Dendritic cell treated with granulocyte-macrophage colony-stimulating factor and Interleukin-4, amounts not matched to agents 40 ng/mL and 50 ng/mL, for 4 days (primary cell): ENCODE measurements around the gene KCND3.

Experiments used
- H3K27ac Mint-ChIP-seq: one replicate; pipeline ENCODE4 v1.8.0; 2022; ENCODE audit warnings: mild to moderate bottlenecking, mixed read lengths
- H3K27me3 Mint-ChIP-seq: one replicate; pipeline ENCODE4 v1.8.0; 2022; ENCODE audit warnings: mild to moderate bottlenecking, mixed read lengths
- H3K36me3 Mint-ChIP-seq: one replicate; pipeline ENCODE4 v1.8.0; 2022; ENCODE audit warnings: low read depth, mixed read lengths
- H3K4me1 Mint-ChIP-seq: one replicate; pipeline ENCODE4 v1.8.0; 2022; ENCODE audit warnings: low read depth, mixed read lengths
- H3K4me3 Mint-ChIP-seq: one replicate; pipeline ENCODE4 v1.8.0; 2022; ENCODE audit warnings: mild to moderate bottlenecking, moderate library complexity, mixed read lengths
- H3K9me3 Mint-ChIP-seq: one replicate; pipeline ENCODE4 v1.8.0; 2022; ENCODE audit warnings: mixed read lengths
- intact Hi-C: fragments of 100-400 bp; cut with micrococcal nuclease; formaldehyde crosslinking; loops from one replicate; pipeline ENCODE4 v1.15.0; 2022

Gene KCND3

DNA sequence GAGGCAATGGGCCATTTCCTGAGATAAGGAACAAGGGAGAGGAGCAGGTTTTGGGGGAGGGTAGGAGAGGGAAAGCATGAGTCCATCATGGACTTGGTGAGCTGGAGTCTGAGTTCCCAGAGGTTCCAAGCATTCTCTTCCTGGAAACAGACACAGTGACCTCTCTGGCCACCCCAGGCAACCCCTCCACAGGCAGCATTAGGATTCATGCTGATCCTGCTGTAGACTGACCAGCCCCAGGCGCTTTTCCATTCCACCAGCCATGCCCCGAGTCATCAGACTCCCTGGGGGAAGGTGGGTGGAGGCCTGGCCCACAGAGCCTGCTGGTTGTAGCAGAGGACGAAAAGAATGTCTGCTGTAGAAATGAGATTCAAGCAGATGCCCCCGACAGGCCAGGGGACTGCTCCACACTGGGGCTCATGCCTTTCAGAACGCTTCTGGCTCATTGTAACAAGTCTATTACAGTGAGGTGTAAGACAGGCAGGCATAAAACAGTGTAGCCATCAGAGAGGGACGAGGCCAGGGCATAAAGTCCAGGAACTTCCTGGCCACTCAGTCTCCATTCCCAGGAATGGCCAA lies 52.2 kb downstream of the KCND3 start:
- H3K36me3 Mint-ChIP-seq: no peaks in the 10 kb centered on the region
- H3K4me3 Mint-ChIP-seq: no peak overlapping the region
- no peak overlapping the region for H3K27ac Mint-ChIP-seq
- no peaks in the 10 kb centered on the region for H3K9me3 Mint-ChIP-seq
- intact Hi-C loops: no loop called here
- H3K27me3 Mint-ChIP-seq: no peaks in the 10 kb centered on the region
- H3K4me1 Mint-ChIP-seq: no peaks in the 10 kb centered on the region

DNA sequence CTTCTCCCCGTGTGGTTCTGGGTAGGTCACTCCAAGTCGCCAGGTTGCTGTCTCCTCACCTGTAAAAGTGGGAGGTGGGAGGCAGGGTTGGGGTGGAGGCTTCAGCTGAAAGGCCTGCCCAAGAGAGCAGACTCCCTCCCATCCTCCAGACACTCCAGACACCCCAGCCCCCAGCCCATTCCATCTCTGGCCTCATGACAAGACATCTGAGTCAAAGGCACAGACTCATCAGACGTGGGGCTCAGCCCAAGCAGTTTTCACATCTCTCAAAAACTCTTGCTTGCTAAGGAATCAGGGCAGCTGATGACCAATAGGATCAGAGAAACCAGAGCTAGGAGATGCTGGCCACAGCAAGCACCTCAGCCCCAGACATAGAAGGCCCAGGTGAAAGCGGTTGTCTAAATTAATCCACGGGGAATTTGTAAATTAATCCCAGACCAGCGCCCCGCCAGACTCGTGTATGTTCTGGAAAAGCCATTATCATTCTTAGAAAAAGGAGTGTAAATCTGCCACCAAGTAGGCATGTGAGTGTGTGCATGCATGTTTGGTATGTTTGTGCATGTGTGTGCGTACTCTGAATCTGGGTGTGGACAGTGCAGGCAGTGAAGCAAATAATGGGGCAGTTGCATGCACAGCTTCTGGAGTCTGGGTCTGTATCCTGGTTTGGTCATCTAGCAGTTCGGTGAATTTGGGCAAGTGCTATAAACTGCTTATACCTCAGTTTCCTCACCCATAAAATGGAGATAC lies 55.2 kb downstream of the KCND3 start:
- H3K36me3 Mint-ChIP-seq: no peaks in the 10 kb centered on the region
- no peak overlapping the region for H3K27ac Mint-ChIP-seq
- no peaks in the 10 kb centered on the region for H3K4me1 Mint-ChIP-seq
- no peaks in the 10 kb centered on the region for H3K27me3 Mint-ChIP-seq
- intact Hi-C loops: no loop called here
- no peak overlapping the region for H3K4me3 Mint-ChIP-seq
- no peaks in the 10 kb centered on the region for H3K9me3 Mint-ChIP-seq

DNA sequence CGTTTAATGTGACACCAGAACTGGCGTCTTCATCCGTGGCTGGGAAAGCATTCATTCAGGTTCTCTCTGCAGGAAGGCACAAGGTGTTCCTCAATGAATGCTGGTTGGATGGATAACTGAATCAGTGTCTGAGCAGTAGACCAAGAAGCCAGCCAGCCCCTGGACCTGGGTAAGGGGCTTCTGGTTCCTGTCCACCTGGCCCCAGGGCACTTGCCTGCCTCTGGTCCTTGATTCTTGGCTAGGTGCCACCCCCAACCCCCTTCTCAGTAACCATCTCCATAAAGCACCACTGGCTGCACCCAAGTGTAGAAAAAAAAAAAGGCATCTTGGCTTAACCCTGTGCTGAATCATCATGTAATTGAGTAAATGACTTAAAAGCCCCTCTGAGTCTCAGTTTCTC lies 59.1 kb downstream of the KCND3 start:
- H3K4me3 Mint-ChIP-seq: no peak overlapping the region
- no peaks in the 10 kb centered on the region for H3K4me1 Mint-ChIP-seq
- H3K27ac Mint-ChIP-seq: no peak overlapping the region
- no peaks in the 10 kb centered on the region for H3K36me3 Mint-ChIP-seq
- intact Hi-C loops: no loop called here
- H3K9me3 Mint-ChIP-seq: no peaks in the 10 kb centered on the region
- no peaks in the 10 kb centered on the region for H3K27me3 Mint-ChIP-seq

DNA sequence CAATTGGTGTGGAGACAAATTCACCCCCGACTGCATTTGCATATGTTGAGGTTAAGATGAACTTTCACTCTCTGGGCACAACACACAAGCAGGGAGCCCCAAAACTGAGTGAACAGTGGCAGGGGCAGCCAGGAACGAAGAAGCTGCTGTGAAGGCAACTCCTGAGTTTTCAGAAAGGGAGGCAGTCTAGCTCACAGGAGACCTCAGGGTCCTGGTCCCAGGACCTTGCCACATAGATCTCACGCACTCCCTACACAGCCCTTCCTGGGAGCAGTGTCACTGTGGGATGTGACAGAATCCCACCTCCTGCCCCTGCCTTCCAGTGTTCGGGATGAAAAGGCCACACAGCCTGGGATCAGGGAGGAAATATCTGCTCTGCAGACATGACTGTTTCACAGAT lies 60.9 kb downstream of the KCND3 start:
- no peaks in the 10 kb centered on the region for H3K4me1 Mint-ChIP-seq
- no peak overlapping the region for H3K27ac Mint-ChIP-seq
- intact Hi-C loops: no loop called here
- no peaks in the 10 kb centered on the region for H3K9me3 Mint-ChIP-seq
- no peaks in the 10 kb centered on the region for H3K27me3 Mint-ChIP-seq
- no peak overlapping the region for H3K4me3 Mint-ChIP-seq
- no peaks in the 10 kb centered on the region for H3K36me3 Mint-ChIP-seq

DNA sequence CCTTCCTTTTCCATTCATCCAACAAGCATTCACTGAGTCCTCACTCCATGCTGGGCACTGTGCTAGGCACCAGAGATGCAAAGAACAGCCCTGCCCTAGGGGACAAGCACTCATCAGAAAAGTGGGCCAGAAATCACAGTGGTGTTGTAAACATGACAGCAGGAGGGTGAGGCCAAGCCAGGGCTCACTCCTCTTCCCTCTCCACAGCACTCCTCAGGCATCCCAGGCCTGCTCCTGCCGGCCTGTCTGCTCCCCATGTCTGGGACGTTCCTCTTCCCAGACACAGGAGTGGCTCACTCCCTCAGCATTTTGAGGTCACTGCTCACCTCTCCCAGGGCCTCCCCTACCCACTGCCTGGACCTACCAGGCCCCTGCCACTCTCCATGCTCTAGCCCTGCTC lies 61.8 kb downstream of the KCND3 start:
- H3K9me3 Mint-ChIP-seq: no peaks in the 10 kb centered on the region
- H3K4me3 Mint-ChIP-seq: no peak overlapping the region
- H3K27me3 Mint-ChIP-seq: no peaks in the 10 kb centered on the region
- H3K4me1 Mint-ChIP-seq: no peaks in the 10 kb centered on the region
- no peak overlapping the region for H3K27ac Mint-ChIP-seq
- intact Hi-C loops: no loop called here
- H3K36me3 Mint-ChIP-seq: no peaks in the 10 kb centered on the region

DNA sequence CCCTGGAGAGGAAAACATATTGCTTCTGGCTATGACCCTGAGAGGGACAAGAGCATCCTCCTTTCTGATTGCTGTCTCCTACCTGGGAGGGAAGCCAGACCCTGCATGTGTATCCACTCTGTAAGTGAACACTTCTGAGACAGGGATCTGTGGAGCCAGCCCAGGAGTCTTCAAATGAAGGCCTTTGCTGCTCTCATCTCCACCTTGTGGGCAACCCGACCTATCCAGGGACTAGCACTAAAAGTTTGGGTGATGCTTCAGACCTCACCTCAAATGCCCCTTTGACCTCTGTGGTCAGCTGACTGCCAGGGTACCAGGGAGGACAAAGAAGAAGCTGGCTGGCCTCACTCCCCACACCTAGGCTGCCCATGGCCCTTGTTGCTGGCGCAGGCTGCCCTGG lies 64.7 kb downstream of the KCND3 start:
- Mint-ChIP-seq H3K27me3 (peaks cover 5% of the 10 kb centered on the region), H3K4me1 (peaks cover 7% of the 10 kb centered on the region), H3K36me3 (no peaks in the 10 kb centered on the region), H3K4me3 (no peak overlapping the region), H3K9me3 (no peaks in the 10 kb centered on the region), H3K27ac (no peak overlapping the region)
- intact Hi-C loops: no loop called here

DNA sequence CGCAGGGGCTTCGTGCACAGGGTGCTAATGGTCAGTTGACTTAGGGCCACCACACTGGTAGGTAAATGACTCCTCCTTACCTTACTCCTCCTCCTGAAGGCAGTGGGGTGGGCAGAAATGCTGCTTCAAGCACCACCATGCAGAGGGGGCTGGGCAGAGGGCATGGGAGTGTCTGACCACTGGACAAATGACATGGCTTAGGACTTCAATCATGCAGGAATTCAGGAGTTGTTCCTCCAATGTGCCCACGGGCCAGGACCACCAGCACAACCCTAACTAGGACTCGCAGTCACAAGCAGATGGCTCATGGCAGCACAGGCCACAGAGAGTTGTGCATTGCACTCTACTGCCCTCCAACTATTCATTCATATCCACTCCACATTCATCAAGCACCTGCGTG lies 65.7 kb downstream of the KCND3 start:
- intact Hi-C loops: no loop called here
- Mint-ChIP-seq H3K27ac (no peak overlapping the region), H3K9me3 (no peaks in the 10 kb centered on the region), H3K36me3 (no peaks in the 10 kb centered on the region), H3K4me1 (peaks cover 7% of the 10 kb centered on the region), H3K4me3 (no peak overlapping the region), H3K27me3 (peaks cover 7% of the 10 kb centered on the region)

DNA sequence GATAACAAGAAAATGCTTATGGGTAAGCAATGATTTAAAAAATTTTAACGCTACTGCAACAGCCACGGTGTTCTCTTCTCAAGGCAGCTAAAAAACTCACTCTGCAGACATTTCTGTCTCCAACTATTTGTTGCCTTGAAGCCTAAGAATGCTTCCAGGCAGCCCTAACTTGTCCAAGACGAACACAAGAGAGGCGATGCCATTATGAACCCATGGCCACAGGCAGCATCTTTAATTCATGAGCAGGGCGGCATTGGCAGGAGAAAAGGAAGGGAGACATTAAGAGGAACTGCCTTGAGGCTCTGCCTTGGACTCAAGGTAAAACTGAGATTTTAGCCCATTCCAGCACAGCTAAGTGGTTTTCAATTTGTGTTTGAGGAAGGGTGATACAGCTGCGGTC lies 67.5 kb downstream of the KCND3 start:
- H3K36me3 Mint-ChIP-seq: no peaks in the 10 kb centered on the region

DNA sequence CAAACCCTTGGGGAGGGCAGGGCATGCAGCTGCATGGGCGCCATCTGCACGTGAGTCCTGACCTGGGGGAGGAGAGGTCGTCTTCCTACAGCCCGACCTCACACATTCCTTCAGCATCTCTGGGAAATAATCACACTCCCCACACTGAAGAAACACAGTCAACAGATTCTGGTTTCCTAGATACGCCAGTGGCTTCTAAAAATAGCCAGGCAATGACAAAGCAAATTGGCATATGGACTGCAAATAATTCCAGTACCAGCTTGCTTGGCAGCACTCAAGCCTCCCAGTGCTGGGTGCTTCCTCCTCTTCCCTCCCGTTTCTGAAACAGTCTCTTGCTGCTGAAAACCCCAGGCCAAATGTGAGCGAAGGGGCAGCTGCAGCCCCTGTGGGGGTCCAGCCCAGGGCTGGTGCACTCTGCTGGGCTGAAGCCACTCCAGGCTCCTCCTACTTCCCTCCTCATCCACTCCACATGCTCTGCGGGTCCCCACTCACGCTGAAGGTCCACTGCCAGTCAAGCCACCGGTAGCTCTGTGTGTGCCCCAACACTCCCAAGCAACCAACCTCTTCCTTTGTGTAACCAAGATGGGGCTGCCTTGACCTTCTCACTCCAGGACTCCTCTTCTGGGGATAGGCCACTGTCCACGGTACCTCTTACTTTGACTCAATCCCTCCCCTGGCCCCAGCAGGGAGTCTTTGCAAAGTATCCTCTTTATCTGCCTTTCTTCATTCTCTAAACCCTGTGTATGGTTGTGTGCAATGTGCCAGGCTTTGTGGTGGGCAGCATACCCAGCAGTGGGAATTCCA lies 69.0 kb downstream of the KCND3 start:
- intact Hi-C loops: no loop called here
- H3K36me3 Mint-ChIP-seq: no peaks in the 10 kb centered on the region
- no peak overlapping the region for H3K27ac Mint-ChIP-seq
- no peaks in the 10 kb centered on the region for H3K9me3 Mint-ChIP-seq
- H3K4me3 Mint-ChIP-seq: no peak overlapping the region
- H3K4me1 Mint-ChIP-seq: peaks cover 7% of the 10 kb centered on the region
- peaks cover 7% of the 10 kb centered on the region for H3K27me3 Mint-ChIP-seq

More for the DNA sequence above, 67.5 kb downstream of the KCND3 start:
- Mint-ChIP-seq H3K4me3 (no peak overlapping the region), H3K27ac (no peak overlapping the region), H3K4me1 (peaks cover 7% of the 10 kb centered on the region), H3K27me3 (peaks cover 7% of the 10 kb centered on the region), H3K9me3 (no peaks in the 10 kb centered on the region)
- intact Hi-C loops: no loop called here

DNA sequence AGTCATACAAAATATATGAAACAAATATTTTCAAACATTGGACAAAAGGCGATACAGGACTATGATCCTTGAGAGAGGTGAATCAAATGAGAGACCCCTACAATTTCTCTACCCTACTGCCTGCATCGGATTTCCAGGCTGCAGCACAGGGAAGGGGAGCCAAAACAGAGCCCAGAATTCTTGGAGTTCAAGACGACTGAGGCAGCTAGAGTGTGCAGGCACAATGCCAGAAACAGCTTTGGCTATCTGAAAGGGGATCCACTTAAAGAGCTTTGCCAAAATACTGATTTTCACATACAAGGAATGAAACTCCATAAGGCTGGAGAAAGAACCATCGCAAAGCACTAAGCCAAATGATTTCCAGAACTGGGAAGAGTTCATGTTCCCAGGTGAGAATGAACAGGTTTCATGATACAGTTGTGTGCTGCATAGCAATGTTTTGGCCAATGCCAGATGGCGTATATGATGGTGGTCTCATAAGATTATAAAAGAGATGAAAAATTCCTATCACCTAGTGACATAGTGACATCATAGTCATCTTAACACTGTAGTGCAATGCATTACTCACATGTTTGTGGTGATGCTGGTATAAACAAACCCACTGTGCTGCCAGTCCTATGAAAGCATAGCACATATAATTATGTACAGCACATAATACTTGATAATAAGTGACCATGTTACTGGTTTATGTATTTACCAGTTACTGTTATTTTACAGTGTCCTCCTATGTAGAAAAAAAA lies 77.5 kb downstream of the KCND3 start:
- Mint-ChIP-seq H3K4me1 (no peaks in the 10 kb centered on the region), H3K4me3 (no peak overlapping the region), H3K9me3 (no peaks in the 10 kb centered on the region), H3K27ac (no peak overlapping the region), H3K27me3 (peaks cover 6% of the 10 kb centered on the region), H3K36me3 (no peaks in the 10 kb centered on the region)
- intact Hi-C loops: no loop called here

DNA sequence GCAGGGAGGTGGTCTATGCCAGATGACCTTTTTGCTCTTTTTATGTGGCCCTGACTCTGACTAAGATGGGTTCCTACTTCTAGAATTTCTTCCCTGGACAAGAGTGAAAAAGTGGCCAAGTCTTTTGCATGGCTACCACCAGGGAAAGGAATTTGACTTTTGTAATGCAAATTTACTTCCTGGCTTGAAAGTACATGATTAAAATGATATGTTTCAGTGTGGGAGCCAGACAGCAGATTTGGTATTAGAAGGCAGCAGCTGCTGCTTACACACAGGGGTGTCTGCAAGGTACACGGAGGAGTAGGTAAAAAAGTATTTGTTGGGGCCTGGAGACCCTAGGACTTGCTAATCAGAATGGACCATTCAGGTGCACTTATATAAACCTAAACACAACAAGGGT lies 78.4 kb downstream of the KCND3 start:
- intact Hi-C loops: no loop called here
- H3K36me3 Mint-ChIP-seq: no peaks in the 10 kb centered on the region
- peaks cover 11% of the 10 kb centered on the region for H3K27me3 Mint-ChIP-seq
- H3K4me1 Mint-ChIP-seq: no peaks in the 10 kb centered on the region
- no peak overlapping the region for H3K4me3 Mint-ChIP-seq
- H3K9me3 Mint-ChIP-seq: no peaks in the 10 kb centered on the region
- no peak overlapping the region for H3K27ac Mint-ChIP-seq

DNA sequence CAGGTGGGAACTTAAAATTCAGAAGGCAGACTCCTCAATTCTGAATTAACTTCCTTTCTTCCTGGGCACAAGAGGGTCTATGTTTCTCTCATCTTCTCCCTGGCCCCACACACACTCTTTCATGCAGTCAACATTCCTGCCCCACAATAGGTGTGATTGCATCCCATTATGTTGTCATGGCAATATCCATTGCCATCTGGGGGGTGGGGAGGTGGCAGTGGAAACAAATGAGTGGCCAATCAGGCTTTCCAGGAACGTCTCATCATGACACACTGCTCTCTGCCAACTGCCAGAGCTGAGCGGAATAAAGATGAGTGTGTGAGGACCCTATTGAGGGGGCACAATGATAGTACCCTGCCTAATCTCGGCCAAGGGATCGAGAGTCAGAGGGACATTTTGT lies 80.4 kb downstream of the KCND3 start:
- peaks cover 8% of the 10 kb centered on the region for H3K27me3 Mint-ChIP-seq
- no peaks in the 10 kb centered on the region for H3K36me3 Mint-ChIP-seq
- intact Hi-C loops: no loop called here
- no peaks in the 10 kb centered on the region for H3K9me3 Mint-ChIP-seq
- H3K27ac Mint-ChIP-seq: no peak overlapping the region
- no peak overlapping the region for H3K4me3 Mint-ChIP-seq
- H3K4me1 Mint-ChIP-seq: no peaks in the 10 kb centered on the region

DNA sequence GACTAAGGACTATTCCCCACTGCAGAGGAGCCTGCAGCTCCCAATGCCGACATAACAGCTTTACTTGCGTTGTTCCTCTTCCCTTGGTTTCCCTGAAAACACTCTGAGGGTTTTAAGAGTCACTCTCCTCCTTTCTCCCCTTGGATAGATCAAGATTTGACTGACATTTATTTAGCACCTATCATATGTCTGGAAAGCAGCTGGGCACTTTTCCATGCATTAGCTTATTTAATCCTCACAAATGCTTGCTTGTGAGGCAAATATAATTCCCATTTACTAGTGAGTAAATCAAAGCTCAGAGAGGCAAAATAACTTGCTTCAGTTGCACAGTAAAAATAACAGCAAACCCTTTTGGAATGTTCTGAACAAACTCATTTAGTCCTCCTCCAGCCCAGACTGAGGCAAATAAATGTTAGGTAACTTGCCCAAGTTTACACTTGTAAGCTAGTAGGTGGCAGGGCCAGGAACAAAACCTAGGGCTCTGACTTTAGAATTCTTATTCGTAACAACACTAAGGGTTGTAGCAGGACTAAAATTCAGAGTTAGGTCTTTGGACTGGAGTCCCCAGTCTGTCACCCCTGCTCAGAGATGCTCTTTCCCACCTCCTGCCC lies 81.4 kb downstream of the KCND3 start:
- Mint-ChIP-seq H3K9me3 (no peaks in the 10 kb centered on the region), H3K27ac (no peak overlapping the region), H3K4me3 (no peak overlapping the region), H3K27me3 (peaks cover 6% of the 10 kb centered on the region), H3K36me3 (no peaks in the 10 kb centered on the region), H3K4me1 (no peaks in the 10 kb centered on the region)
- intact Hi-C loops: no loop called here

DNA sequence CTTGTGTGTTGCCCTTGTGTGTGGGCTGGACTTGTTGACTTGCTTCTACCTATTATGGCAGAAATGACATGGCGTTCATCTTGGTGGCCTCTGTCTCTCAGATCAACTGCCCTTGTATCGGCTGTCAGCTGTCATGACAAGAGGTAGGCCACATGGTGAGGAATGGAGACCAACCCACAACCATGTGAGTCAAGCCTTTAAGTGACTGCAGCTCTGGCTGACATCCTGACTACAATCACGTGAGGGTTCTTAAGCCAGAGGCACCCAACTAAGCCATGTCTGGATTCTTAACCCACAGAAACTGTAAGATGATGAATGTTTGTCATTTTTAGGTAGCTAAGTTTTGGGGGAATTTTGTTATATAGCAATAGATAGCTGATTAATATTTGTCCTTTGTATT lies 82.1 kb downstream of the KCND3 start:
- no peaks in the 10 kb centered on the region for H3K4me1 Mint-ChIP-seq
- no peaks in the 10 kb centered on the region for H3K36me3 Mint-ChIP-seq
- no peak overlapping the region for H3K27ac Mint-ChIP-seq
- intact Hi-C loops: no loop called here
- no peak overlapping the region for H3K4me3 Mint-ChIP-seq
- H3K9me3 Mint-ChIP-seq: no peaks in the 10 kb centered on the region
- H3K27me3 Mint-ChIP-seq: peaks cover 6% of the 10 kb centered on the region
